ENCODE data around the gene TRIM2. TPM values are rescaled to one million over a fixed set of nuclear protein-coding genes. Genes with fewer than 3 reads are reported as not detected.

The TRIM2 gene
- total and polyA plus RNA-seq, 10 of the 15 experiments (the other 5 are each of a cell fraction or from before 2014, with no cell fraction given) = 0.06 to 0.19 (median 0.15) TPM; not detected in 3

GRCh38 chr4:153291562-153291961, 87.3 kb downstream of the TRIM2 start:
- in situ Hi-C loops (cut with MboI) (no loop called here), intact Hi-C loops (cut with micrococcal nuclease; ENCODE audit: unreplicated experiment) (no loop called here)
- POLR2A ChIA-PET = no interaction called here
- Histone ChIP-seq H3K27ac (ENCODE audit: control insufficient read depth, insufficient read depth) (no peak overlapping the region), H3K79me2 (ENCODE audit: control insufficient read depth, insufficient read depth, low read length) (no peaks in the 10 kb centered on the region), H2AFZ (ENCODE audit: control insufficient read depth, low read depth, low read length) (no peak overlapping the region), H4K20me1 (ENCODE audit: control insufficient read depth, insufficient read depth) (no peaks in the 10 kb centered on the region), H3K4me3 (no peak overlapping the region), H3K9me3 (replicated peaks; ENCODE audit: control insufficient read depth, insufficient read depth, low read length) (no peaks in the 10 kb centered on the region), H3K4me1 (ENCODE audit: control insufficient read depth, insufficient read depth, low read length) (no peaks in the 10 kb centered on the region), H3K27me3 (replicated peaks in 1 of 2; ENCODE audit: control insufficient read depth in 2 of 2, insufficient read depth in 2 of 2, low read length in 1 of 2) (no peaks in the 10 kb centered on the region), H3K36me3 (ENCODE audit: control insufficient read depth in 2 of 2, insufficient read depth in 2 of 2, low read length in 1 of 2) (no peaks in the 10 kb centered on the region), H3K9ac (ENCODE audit: control insufficient read depth, insufficient read depth, low read length) (no peak overlapping the region), H3K4me2 (ENCODE audit: control insufficient read depth, insufficient read depth) (no peak overlapping the region)
- WGBS (ENCODE audit: insufficient coverage, insufficient replicate concordance, low lambda C conversion rate, missing lambda C conversion rate) = 43% methylated on average over 2 of the region's 2 CpGs
- DNase-seq (ENCODE audit: low read depth, low spot score) (no peak), FAIRE-seq (no peak), ATAC-seq (no peak)
- RAD21 ChIA-PET (ENCODE audit: unreplicated experiment) = no interaction called here
- BruUV-seq (replicated peaks) = no TSS peak
- SMC1A ChIA-PET (ENCODE audit: uncharacterized antibody, unreplicated experiment) = interaction anchor here (2.0 kb wide), 1 partner anchor 10 kb away, joined by 7 read pairs; no protein-coding TSS in a partner anchor
- CTCF ChIA-PET = interaction anchor here (1.2 kb wide), 1 partner anchor 352 kb away, joined by 3 read pairs; no protein-coding TSS in a partner anchor
- TF ChIP-seq BCL11A (IDR thresholded peaks at IDR 0.05; ENCODE audit: low read depth, low read length) = no peak
- no peak for TF ChIP-seq SP1 (IDR thresholded peaks at IDR 0.05; ENCODE audit: low read depth, low read length)
- TF ChIP-seq CHD2 (IDR thresholded peaks at IDR 0.05; ENCODE audit: borderline replicate concordance, low read depth, low read length) = no peak

- BruUV-seq (replicated peaks) = no TSS peak
- POLR2A ChIA-PET = no interaction called here
- no peaks in the 10 kb centered on the region for H3K36me3 ChIP-seq (ENCODE audit: control insufficient read depth in 2 of 2, insufficient read depth in 2 of 2, low read length in 1 of 2)
- CTCF ChIA-PET = interaction anchor here (0.9 to 1.4 kb wide), 3 partner anchors 8 to 350 kb away, joined by 3 to 4 read pairs (median 3); no protein-coding TSS in a partner anchor
- no peak overlapping the region for H3K27ac ChIP-seq (ENCODE audit: control insufficient read depth, insufficient read depth)
- H2AFZ ChIP-seq (ENCODE audit: control insufficient read depth, low read depth, low read length) = no peak overlapping the region
- no peaks in the 10 kb centered on the region for H3K4me1 ChIP-seq (ENCODE audit: control insufficient read depth, insufficient read depth, low read length)
- SMC1A ChIA-PET (ENCODE audit: uncharacterized antibody, unreplicated experiment) = interaction anchor here (1.6 kb wide), 1 partner anchor 12 kb away, joined by 5 read pairs; no protein-coding TSS in a partner anchor
- no peaks in the 10 kb centered on the region for H3K27me3 ChIP-seq (replicated peaks in 1 of 2; ENCODE audit: control insufficient read depth in 2 of 2, insufficient read depth in 2 of 2, low read length in 1 of 2)
- no peak for ATAC-seq
- intact Hi-C loops (cut with micrococcal nuclease; ENCODE audit: unreplicated experiment) = no loop called here
- no peaks in the 10 kb centered on the region for H3K79me2 ChIP-seq (ENCODE audit: control insufficient read depth, insufficient read depth, low read length)
- H3K4me3 ChIP-seq = no peak overlapping the region
- H3K9ac ChIP-seq (ENCODE audit: control insufficient read depth, insufficient read depth, low read length) = no peak overlapping the region
- RAD21 ChIA-PET (ENCODE audit: unreplicated experiment) = no interaction called here
- H3K9me3 ChIP-seq (replicated peaks; ENCODE audit: control insufficient read depth, insufficient read depth, low read length) = no peaks in the 10 kb centered on the region
- no peaks in the 10 kb centered on the region for H4K20me1 ChIP-seq (ENCODE audit: control insufficient read depth, insufficient read depth)
- no peak for DNase-seq (ENCODE audit: low read depth, low spot score)
- H3K4me2 ChIP-seq (ENCODE audit: control insufficient read depth, insufficient read depth) = no peak overlapping the region
- 67% methylated on average over 3 of the region's 4 CpGs for WGBS (ENCODE audit: insufficient coverage, insufficient replicate concordance, low lambda C conversion rate, missing lambda C conversion rate)
- no peak for FAIRE-seq
- in situ Hi-C loops (cut with MboI) = no loop called here
- TF ChIP-seq NFYA (IDR thresholded peaks at IDR 0.05; ENCODE audit: borderline replicate concordance, low read depth, low read length) = no peak
- TF ChIP-seq EP300 (IDR thresholded peaks at IDR 0.05; ENCODE audit: borderline replicate concordance in 1 of 2, control insufficient read depth in 1 of 2, low read depth in 2 of 2, low read length in 2 of 2) = no peak
- no peak for TF ChIP-seq CHD4 (IDR thresholded peaks at IDR 0.05)
- TF ChIP-seq ZBTB40 (IDR thresholded peaks at IDR 0.05; ENCODE audit: borderline replicate concordance) = no peak
- no peak for TF ChIP-seq POU2F2 (IDR thresholded peaks at IDR 0.05; ENCODE audit: borderline replicate concordance, low read depth, low read length)
- TF ChIP-seq USF2 (IDR thresholded peaks at IDR 0.05; ENCODE audit: borderline replicate concordance, low read depth, low read length) = no peak
- TF ChIP-seq CHD2 (IDR thresholded peaks at IDR 0.05; ENCODE audit: borderline replicate concordance, low read depth, low read length) = no peak
- no peak for TF ChIP-seq MYB (IDR thresholded peaks at IDR 0.05; ENCODE audit: borderline replicate concordance, low read depth, low read length)
These were observed 88.9 kb downstream of the TRIM2 start for GRCh38 chr4:153292897-153293741.
